Measurements from ENCODE around the gene SFXN3.

SFXN3 gene

GRCh38 chr10:101056365-101057151 lies 25.5 kb downstream of the SFXN3 start:
- no peak for DNase-seq (ENCODE audit: low spot score)

- peak; percentile 87 for DNase-seq (ENCODE audit: low spot score)
Measured at GRCh38 chr10:101060036-101060950, 29.3 kb downstream of the SFXN3 start.

- peak; percentile 86 for DNase-seq (ENCODE audit: low spot score)
Measured at GRCh38 chr10:101060951-101061623, 30.1 kb downstream of the SFXN3 start.

- no peak for DNase-seq (ENCODE audit: low spot score)
Measured at GRCh38 chr10:101061624-101062231, 30.7 kb downstream of the SFXN3 start, which contains the start of gene KAZALD1. Gene KAZALD1, plus strand, starts transcription at chr10:101061989. Its CDS starts 604 bp downstream, at chr10:101062593.

GRCh38 chr10:101062232-101063049 lies 31.4 kb downstream of the SFXN3 start:
- DNase-seq (ENCODE audit: low spot score), result no peak

GRCh38 chr10:101063050-101063525 lies 32.1 kb downstream of the SFXN3 start:
- no peak for DNase-seq (ENCODE audit: low spot score)

GRCh38 chr10:101063548-101064414 lies 32.7 kb downstream of the SFXN3 start:
- DNase-seq (ENCODE audit: low spot score), result no peak

- no peak for DNase-seq (ENCODE audit: low spot score)
Measured at GRCh38 chr10:101064415-101065030, 33.5 kb downstream of the SFXN3 start.

- no peak for DNase-seq (ENCODE audit: low spot score)
Measured at GRCh38 chr10:101065481-101066145, 34.6 kb downstream of the SFXN3 start.

- DNase-seq (ENCODE audit: low spot score), result no peak
Measured at GRCh38 chr10:101066146-101066895, 35.3 kb downstream of the SFXN3 start.

GRCh38 chr10:101066896-101067355 lies 35.9 kb downstream of the SFXN3 start:
- no peak for DNase-seq (ENCODE audit: low spot score)

- peak; percentile 69 for DNase-seq (ENCODE audit: low spot score)
Measured at GRCh38 chr10:101067356-101068083, 36.5 kb downstream of the SFXN3 start.

- no peak for DNase-seq (ENCODE audit: low spot score)
Measured at GRCh38 chr10:101069441-101069840, 38.4 kb downstream of the SFXN3 start.

- no peak for DNase-seq (ENCODE audit: low spot score)
Measured at GRCh38 chr10:101070098-101070497, 39.1 kb downstream of the SFXN3 start.

- peak; percentile 81 for DNase-seq (ENCODE audit: low spot score)
Measured at GRCh38 chr10:101071267-101071884, 40.3 kb downstream of the SFXN3 start.

GRCh38 chr10:101071885-101072433 lies 40.9 kb downstream of the SFXN3 start:
- DNase-seq (ENCODE audit: low spot score), result no peak
